Measurements from ENCODE around the gene SOWAHD. TPM values are rescaled to one million over a fixed set of nuclear protein-coding genes. Genes with fewer than 3 reads are reported as not detected.
A peak's percentile ranks its signal among the peaks of the same experiment; 100 is the strongest.

The SOWAHD gene
- total RNA-seq, 1 donor from 2014 or later, result 0.54 TPM

DNA sequence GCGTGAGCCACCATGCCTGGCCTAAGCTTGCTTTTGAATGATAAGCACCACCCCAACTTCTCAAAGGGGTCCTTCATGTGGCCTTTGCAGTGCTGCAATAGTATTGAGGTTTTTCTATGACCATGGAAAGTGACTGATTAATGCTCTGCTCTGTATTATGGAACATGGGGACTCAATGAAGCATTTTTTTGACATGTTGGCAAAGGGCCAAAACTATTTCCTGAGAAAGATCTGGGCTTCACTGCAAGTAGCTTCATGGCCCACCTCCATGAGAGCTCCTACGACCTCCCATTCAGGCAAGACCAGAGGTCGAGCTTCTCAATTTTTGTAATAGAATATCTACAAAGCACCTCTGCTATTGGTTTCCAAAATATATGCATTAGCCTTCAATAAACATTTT lies 48.8 kb upstream of the SOWAHD start:
- H3K4me1 Mint-ChIP-seq (ENCODE audit: low read depth, unreplicated experiment), result no peaks in the 10 kb centered on the region
- peaks cover 4% of the 10 kb centered on the region for H3K9me3 Mint-ChIP-seq (ENCODE audit: unreplicated experiment)
- TF ChIP-seq EZH2 (IDR thresholded peaks at IDR 0.05; ENCODE audit: insufficient read depth, low read length), result no peak
- TF ChIP-seq, protein P1, sequence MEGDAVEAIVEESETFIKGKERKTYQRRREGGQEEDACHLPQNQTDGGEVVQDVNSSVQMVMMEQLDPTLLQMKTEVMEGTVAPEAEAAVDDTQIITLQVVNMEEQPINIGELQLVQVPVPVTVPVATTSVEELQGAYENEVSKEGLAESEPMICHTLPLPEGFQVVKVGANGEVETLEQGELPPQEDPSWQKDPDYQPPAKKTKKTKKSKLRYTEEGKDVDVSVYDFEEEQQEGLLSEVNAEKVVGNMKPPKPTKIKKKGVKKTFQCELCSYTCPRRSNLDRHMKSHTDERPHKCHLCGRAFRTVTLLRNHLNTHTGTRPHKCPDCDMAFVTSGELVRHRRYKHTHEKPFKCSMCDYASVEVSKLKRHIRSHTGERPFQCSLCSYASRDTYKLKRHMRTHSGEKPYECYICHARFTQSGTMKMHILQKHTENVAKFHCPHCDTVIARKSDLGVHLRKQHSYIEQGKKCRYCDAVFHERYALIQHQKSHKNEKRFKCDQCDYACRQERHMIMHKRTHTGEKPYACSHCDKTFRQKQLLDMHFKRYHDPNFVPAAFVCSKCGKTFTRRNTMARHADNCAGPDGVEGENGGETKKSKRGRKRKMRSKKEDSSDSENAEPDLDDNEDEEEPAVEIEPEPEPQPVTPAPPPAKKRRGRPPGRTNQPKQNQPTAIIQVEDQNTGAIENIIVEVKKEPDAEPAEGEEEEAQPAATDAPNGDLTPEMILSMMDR (IDR thresholded peaks at IDR 0.05; ENCODE audit: insufficient read depth, low read depth, low read length), result no peak
- no peaks in the 10 kb centered on the region for H3K27me3 Mint-ChIP-seq (ENCODE audit: low read depth, unreplicated experiment)
- no peaks in the 10 kb centered on the region for H3K36me3 Mint-ChIP-seq (ENCODE audit: low read depth, unreplicated experiment)
- FAIRE-seq, result no peak
- H3K27ac Mint-ChIP-seq (ENCODE audit: unreplicated experiment), result no peak overlapping the region
- DNase-seq (ENCODE audit: low read depth), result no peak
- Histone ChIP-seq H3K27me3 (ENCODE audit: insufficient read depth, low read length) (no peaks in the 10 kb centered on the region), H4K20me1 (ENCODE audit: insufficient read depth, low read length) (no peaks in the 10 kb centered on the region), H3K4me1 (ENCODE audit: insufficient read depth, low read length) (no peaks in the 10 kb centered on the region), H3K36me3 (ENCODE audit: insufficient read depth, low read length) (no peaks in the 10 kb centered on the region), H3K4me2 (ENCODE audit: low read length) (no peak overlapping the region), H3K9me3 (ENCODE audit: insufficient read depth, low read depth, low read length) (no peaks in the 10 kb centered on the region), H3K4me3 (ENCODE audit: insufficient read depth, low read depth, low read length) (no peak overlapping the region), H3K9ac (ENCODE audit: low read length) (no peak overlapping the region), H2AFZ (ENCODE audit: low read depth, low read length) (no peak overlapping the region), H3K79me2 (ENCODE audit: insufficient read depth, low read length) (no peaks in the 10 kb centered on the region), H3K27ac (ENCODE audit: low read depth, low read length) (no peak overlapping the region)
- H3K4me3 Mint-ChIP-seq (ENCODE audit: unreplicated experiment), result no peak overlapping the region

DNA sequence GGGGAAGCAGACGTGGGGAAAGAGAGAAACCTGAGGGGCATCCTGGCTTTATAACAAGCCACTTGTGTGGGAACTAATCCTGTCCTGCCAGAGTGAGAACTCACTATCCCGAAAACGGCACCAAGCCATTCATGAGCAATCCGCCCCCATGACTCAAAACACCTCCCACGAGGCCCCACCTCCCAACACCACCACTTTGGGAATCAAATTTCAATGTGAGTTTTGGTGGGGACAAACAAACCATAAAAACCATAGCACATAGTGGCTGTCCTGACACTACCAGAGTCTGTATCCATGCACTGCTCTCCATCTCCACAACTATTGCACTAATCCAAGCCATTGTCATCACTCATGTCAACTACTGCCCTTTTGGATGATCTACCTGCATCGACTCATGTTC lies 36.9 kb upstream of the SOWAHD start:
- no peak overlapping the region for H3K27ac Mint-ChIP-seq (ENCODE audit: unreplicated experiment)

GRCh38 chrX:119721926-119722325 lies 36.5 kb upstream of the SOWAHD start:
- Mint-ChIP-seq H3K36me3 (ENCODE audit: low read depth, unreplicated experiment) (no peaks in the 10 kb centered on the region), H3K4me3 (ENCODE audit: unreplicated experiment) (no peak overlapping the region), H3K9me3 (ENCODE audit: unreplicated experiment) (peaks cover 3% of the 10 kb centered on the region), H3K27me3 (ENCODE audit: low read depth, unreplicated experiment) (no peaks in the 10 kb centered on the region), H3K27ac (ENCODE audit: unreplicated experiment) (no peak overlapping the region), H3K4me1 (ENCODE audit: low read depth, unreplicated experiment) (no peaks in the 10 kb centered on the region)
- Histone ChIP-seq H2AFZ (ENCODE audit: low read depth, low read length) (no peak overlapping the region), H3K4me2 (ENCODE audit: low read length) (no peak overlapping the region), H3K27me3 (ENCODE audit: insufficient read depth, low read length) (no peaks in the 10 kb centered on the region), H3K27ac (ENCODE audit: low read depth, low read length) (no peak overlapping the region), H3K9ac (ENCODE audit: low read length) (no peak overlapping the region), H3K4me3 (ENCODE audit: insufficient read depth, low read depth, low read length) (no peak overlapping the region), H3K36me3 (ENCODE audit: insufficient read depth, low read length) (no peaks in the 10 kb centered on the region), H3K9me3 (ENCODE audit: insufficient read depth, low read depth, low read length) (no peaks in the 10 kb centered on the region), H3K79me2 (ENCODE audit: insufficient read depth, low read length) (no peaks in the 10 kb centered on the region), H3K4me1 (ENCODE audit: insufficient read depth, low read length) (no peaks in the 10 kb centered on the region), H4K20me1 (ENCODE audit: insufficient read depth, low read length) (no peaks in the 10 kb centered on the region)
- no peak for FAIRE-seq
- TF ChIP-seq EZH2 (IDR thresholded peaks at IDR 0.05; ENCODE audit: insufficient read depth, low read length), result no peak
- TF ChIP-seq, protein P1 (IDR thresholded peaks at IDR 0.05; ENCODE audit: insufficient read depth, low read depth, low read length), result no peak
- no peak for DNase-seq (ENCODE audit: low read depth)

More for the DNA sequence above, 36.9 kb upstream of the SOWAHD start:
- TF ChIP-seq, protein P1 (IDR thresholded peaks at IDR 0.05; ENCODE audit: insufficient read depth, low read depth, low read length), result no peak
- TF ChIP-seq EZH2 (IDR thresholded peaks at IDR 0.05; ENCODE audit: insufficient read depth, low read length), result no peak
- peaks cover 3% of the 10 kb centered on the region for H3K9me3 Mint-ChIP-seq (ENCODE audit: unreplicated experiment)
- no peaks in the 10 kb centered on the region for H3K36me3 Mint-ChIP-seq (ENCODE audit: low read depth, unreplicated experiment)
- Histone ChIP-seq H2AFZ (ENCODE audit: low read depth, low read length) (no peak overlapping the region), H3K9me3 (ENCODE audit: insufficient read depth, low read depth, low read length) (no peaks in the 10 kb centered on the region), H3K9ac (ENCODE audit: low read length) (no peak overlapping the region), H3K36me3 (ENCODE audit: insufficient read depth, low read length) (no peaks in the 10 kb centered on the region), H3K4me1 (ENCODE audit: insufficient read depth, low read length) (no peaks in the 10 kb centered on the region), H3K4me2 (ENCODE audit: low read length) (no peak overlapping the region), H3K4me3 (ENCODE audit: insufficient read depth, low read depth, low read length) (no peak overlapping the region), H3K27me3 (ENCODE audit: insufficient read depth, low read length) (no peaks in the 10 kb centered on the region), H3K79me2 (ENCODE audit: insufficient read depth, low read length) (no peaks in the 10 kb centered on the region), H3K27ac (ENCODE audit: low read depth, low read length) (no peak overlapping the region), H4K20me1 (ENCODE audit: insufficient read depth, low read length) (no peaks in the 10 kb centered on the region)
- no peaks in the 10 kb centered on the region for H3K4me1 Mint-ChIP-seq (ENCODE audit: low read depth, unreplicated experiment)
- H3K4me3 Mint-ChIP-seq (ENCODE audit: unreplicated experiment), result no peak overlapping the region
- H3K27me3 Mint-ChIP-seq (ENCODE audit: low read depth, unreplicated experiment), result no peaks in the 10 kb centered on the region
- FAIRE-seq (peak; percentile 43), DNase-seq (ENCODE audit: low read depth) (no peak)

All from astrocyte (in vitro differentiated cells and primary cell).